ENCODE results near the gene TEAD3.
A peak's percentile ranks its signal among the peaks of the same experiment; 100 is the strongest.

The TEAD3 gene

GRCh38 chr6:35483893-35484645, 12.8 kb downstream of the TEAD3 start:
- Histone ChIP-seq H3K4me3 (ENCODE audit: severe bottlenecking) (no peak overlapping the region), H3K4me1 (ENCODE audit: insufficient read depth, poor library complexity, severe bottlenecking) (peaks cover 41% of the 10 kb centered on the region), H3K27ac (ENCODE audit: poor library complexity, severe bottlenecking) (peak overlapping the region; percentile 96), H3K9me3 (ENCODE audit: severe bottlenecking) (no peaks in the 10 kb centered on the region), H3K36me3 (ENCODE audit: low read depth) (peaks cover 26% of the 10 kb centered on the region), H3K27me3 (ENCODE audit: insufficient read depth, poor library complexity, severe bottlenecking) (no peaks in the 10 kb centered on the region)
- TF ChIP-seq CTCF (IDR thresholded peaks at IDR 0.05; ENCODE audit: poor library complexity, severe bottlenecking) = no peak
- ATAC-seq (ENCODE audit: low read depth) (no peak), DNase-seq (ENCODE audit: low spot score) (peak; percentile 42)

- Histone ChIP-seq H3K27me3 (ENCODE audit: insufficient read depth, poor library complexity, severe bottlenecking) (no peaks in the 10 kb centered on the region), H3K9me3 (ENCODE audit: severe bottlenecking) (no peaks in the 10 kb centered on the region), H3K4me1 (ENCODE audit: insufficient read depth, poor library complexity, severe bottlenecking) (peaks cover 36% of the 10 kb centered on the region), H3K36me3 (ENCODE audit: low read depth) (peaks cover 26% of the 10 kb centered on the region), H3K4me3 (ENCODE audit: severe bottlenecking) (no peak overlapping the region), H3K27ac (ENCODE audit: poor library complexity, severe bottlenecking) (peak overlapping the region; percentile 96)
- no peak for ATAC-seq (ENCODE audit: low read depth)
- TF ChIP-seq CTCF (IDR thresholded peaks at IDR 0.05; ENCODE audit: poor library complexity, severe bottlenecking) = no peak
- no peak for DNase-seq (ENCODE audit: low spot score)
These were observed 13.4 kb downstream of the TEAD3 start for GRCh38 chr6:35483490-35483889.

- Histone ChIP-seq H3K4me3 (ENCODE audit: severe bottlenecking) (no peak overlapping the region), H3K27me3 (ENCODE audit: insufficient read depth, poor library complexity, severe bottlenecking) (no peaks in the 10 kb centered on the region), H3K36me3 (ENCODE audit: low read depth) (peaks cover 31% of the 10 kb centered on the region), H3K4me1 (ENCODE audit: insufficient read depth, poor library complexity, severe bottlenecking) (peaks cover 31% of the 10 kb centered on the region), H3K9me3 (ENCODE audit: severe bottlenecking) (no peaks in the 10 kb centered on the region), H3K27ac (ENCODE audit: poor library complexity, severe bottlenecking) (no peak overlapping the region)
- no peak for TF ChIP-seq CTCF (IDR thresholded peaks at IDR 0.05; ENCODE audit: poor library complexity, severe bottlenecking)
- DNase-seq (ENCODE audit: low spot score) (no peak), ATAC-seq (ENCODE audit: low read depth) (no peak)
These were observed 13.8 kb downstream of the TEAD3 start for GRCh38 chr6:35483062-35483461.

GRCh38 chr6:35481226-35481625, 15.7 kb downstream of the TEAD3 start:
- ATAC-seq (ENCODE audit: low read depth) (no peak), DNase-seq (ENCODE audit: low spot score) (no peak)
- Histone ChIP-seq H3K4me1 (ENCODE audit: insufficient read depth, poor library complexity, severe bottlenecking) (peaks cover 14% of the 10 kb centered on the region), H3K27ac (ENCODE audit: poor library complexity, severe bottlenecking) (no peak overlapping the region), H3K9me3 (ENCODE audit: severe bottlenecking) (no peaks in the 10 kb centered on the region), H3K36me3 (ENCODE audit: low read depth) (peaks cover 39% of the 10 kb centered on the region), H3K4me3 (ENCODE audit: severe bottlenecking) (no peak overlapping the region), H3K27me3 (ENCODE audit: insufficient read depth, poor library complexity, severe bottlenecking) (no peaks in the 10 kb centered on the region)
- no peak for TF ChIP-seq CTCF (IDR thresholded peaks at IDR 0.05; ENCODE audit: poor library complexity, severe bottlenecking)

- Histone ChIP-seq H3K9me3 (ENCODE audit: severe bottlenecking) (no peaks in the 10 kb centered on the region), H3K4me1 (ENCODE audit: insufficient read depth, poor library complexity, severe bottlenecking) (peaks cover 5% of the 10 kb centered on the region), H3K27ac (ENCODE audit: poor library complexity, severe bottlenecking) (no peak overlapping the region), H3K27me3 (ENCODE audit: insufficient read depth, poor library complexity, severe bottlenecking) (no peaks in the 10 kb centered on the region), H3K4me3 (ENCODE audit: severe bottlenecking) (no peak overlapping the region), H3K36me3 (ENCODE audit: low read depth) (peaks cover 40% of the 10 kb centered on the region)
- no peak for ATAC-seq (ENCODE audit: low read depth)
- peak; percentile 53 for DNase-seq (ENCODE audit: low spot score)
- no peak for TF ChIP-seq CTCF (IDR thresholded peaks at IDR 0.05; ENCODE audit: poor library complexity, severe bottlenecking)
These were observed 16.7 kb downstream of the TEAD3 start for GRCh38 chr6:35480176-35480575.
